Keratinocyte (primary cell): ENCODE results near the gene SPTBN1. TPM values are rescaled to one million over a fixed set of nuclear protein-coding genes. Genes with fewer than 3 reads are reported as not detected.

ENCODE experiments used
- DNase-seq: peaks from one replicate; pipeline ENCODE4 v3.0.0-alpha.2; 2011; ENCODE audit warnings: low read depth, missing footprints, low spot score
- FAIRE-seq: peaks from 2 replicates; lab custom pipeline; 2011; peaks lifted over from hg19 to GRCh38; lab: Jason Lieb, UNC
- H2AFZ ChIP-seq: 2 replicates; pipeline ENCODE4 v1.6.0; 2012; ENCODE audit warnings: low read length, control low read depth, inconsistent platforms; ENCODE audit not compliant: control insufficient read depth
- H3K27ac ChIP-seq: 2 replicates; pipeline ENCODE4 v1.5.1; 2011; ENCODE audit warnings: low read length; ENCODE audit not compliant: control insufficient read depth, insufficient read depth
- H3K27me3 ChIP-seq: 3 replicates; pipeline ENCODE4 v1.6.0; 2011; ENCODE audit warnings: low read length; ENCODE audit not compliant: control insufficient read depth, insufficient read depth; ENCODE audit errors: extremely low read depth
- H3K36me3 ChIP-seq, 2 experiments: 2 replicates in 1 of 2; 3 replicates in 1 of 2; pipeline ENCODE4 v1.5.1; 2011; ENCODE audit warnings: low read length in 2 of 2, mild to moderate bottlenecking in 1 of 2; ENCODE audit not compliant: control insufficient read depth in 2 of 2, insufficient read depth in 2 of 2; ENCODE audit errors: extremely low read depth in 1 of 2
- H3K4me1 ChIP-seq: 3 replicates; pipeline ENCODE4 v1.5.1; 2011; ENCODE audit warnings: low read length; ENCODE audit not compliant: control insufficient read depth, insufficient read depth; ENCODE audit errors: extremely low read depth
- H3K4me2 ChIP-seq: 3 replicates; pipeline ENCODE4 v1.6.0; 2011; ENCODE audit warnings: low read depth, low read length; ENCODE audit not compliant: control insufficient read depth, insufficient read depth; ENCODE audit errors: extremely low read depth
- H3K4me3 ChIP-seq, 3 experiments: fragments of 200-600 bp in 1 of 3; sonication (generic) in 1 of 3; 2 replicates in 2 of 3; 3 replicates in 1 of 3; pipeline ENCODE4 v1.5.1; 2011 to 2016; ENCODE audit warnings: low read length in 3 of 3, mild to moderate bottlenecking in 3 of 3, control low read depth in 2 of 3, inconsistent platforms in 1 of 3, low read depth in 1 of 3, mixed read lengths in 1 of 3, mixed run types in 1 of 3, moderate library complexity in 1 of 3; ENCODE audit not compliant: control insufficient read depth in 2 of 3, insufficient read depth in 2 of 3; ENCODE audit errors: extremely low read depth in 1 of 3
- H3K79me2 ChIP-seq: 2 replicates; pipeline ENCODE4 v1.6.0; 2012; ENCODE audit warnings: low read length; ENCODE audit not compliant: control insufficient read depth, insufficient read depth
- H3K9ac ChIP-seq: 3 replicates; pipeline ENCODE4 v1.6.0; 2011; ENCODE audit warnings: low read length; ENCODE audit not compliant: control insufficient read depth, insufficient read depth; ENCODE audit errors: extremely low read depth
- H3K9me1 ChIP-seq: 3 replicates; pipeline ENCODE4 v1.6.0; 2011; ENCODE audit warnings: low read length; ENCODE audit not compliant: control insufficient read depth, insufficient read depth; ENCODE audit errors: extremely low read depth
- H3K9me3 ChIP-seq: 2 replicates; pipeline ENCODE4 v1.5.1; 2012; ENCODE audit warnings: low read depth, low read length; ENCODE audit not compliant: control insufficient read depth
- H4K20me1 ChIP-seq: 3 replicates; pipeline ENCODE4 v1.6.0; 2011; ENCODE audit warnings: low read length; ENCODE audit not compliant: control insufficient read depth, insufficient read depth; ENCODE audit errors: extremely low read depth
- CTCF ChIP-seq, 3 experiments: IDR thresholded peaks in 1 of 3; conservative IDR thresholded peaks in 1 of 3; optimal IDR thresholded peaks in 1 of 3; 2 replicates in 2 of 3; 3 replicates in 1 of 3; pipeline versions ENCODE3 to v1.5.1; 2011; ENCODE audit warnings: low read length in 3 of 3, mild to moderate bottlenecking in 3 of 3, moderate library complexity in 2 of 3, control low read depth in 1 of 3, inconsistent platforms in 1 of 3; ENCODE audit not compliant: insufficient read depth in 2 of 3; ENCODE audit errors: extremely low read depth in 1 of 3
- EZH2 ChIP-seq: IDR thresholded peaks from one replicate; pipeline ENCODE4 v1.6.1; 2012; ENCODE audit warnings: inconsistent platforms, mild to moderate bottlenecking, low read length, moderate library complexity
- dilution Hi-C: fragments of 300-500 bp; cut with MboI; formaldehyde crosslinking; loops from one replicate; pipeline ENCODE4 v1.7.0; 2020; ENCODE audit warnings: low sequenced_read_pairs; ENCODE audit not compliant: extremely low pct_ligation_motif_present
- polyA plus RNA-seq, 5 experiments: library from polyadenylated mRNA; depleted of rRNA in 3 of 5; stranded (reverse) in 3 of 5; stranded (forward) in 1 of 5; unstranded in 1 of 5; fragments of >200 nt; gene quantifications; 1 replicate in 1 of 5; 2 replicates in 3 of 5; 3 replicates in 1 of 5; pipeline versions ENCODE4 v1.2.1 to v1.2.3, GENCODE V29; 2011 to 2012; ENCODE audit warnings: missing spikeins in 2 of 5, low read depth in 1 of 5, low replicate concordance in 1 of 5

The SPTBN1 gene
- polyA plus RNA-seq, 1 donor (not counting 4 experiments of a cell fraction or from before 2014, with no cell fraction given): 40.0 TPM

- Histone ChIP-seq H3K9me3 (no peaks in the 10 kb centered on the region), H3K27ac (no peak overlapping the region), H3K79me2 (no peaks in the 10 kb centered on the region), H4K20me1 (no peaks in the 10 kb centered on the region), H3K36me3 (peaks cover 45 to 65% of the 10 kb centered on the region in 2 experiments), H3K9me1 (no peaks in the 10 kb centered on the region), H3K4me2 (no peak overlapping the region), H3K27me3 (no peaks in the 10 kb centered on the region), H3K9ac (no peak overlapping the region), H2AFZ (no peak overlapping the region), H3K4me3 (no peak overlapping the region), H3K4me1 (no peaks in the 10 kb centered on the region)
- DNase-seq (no peak), FAIRE-seq (no peak)
- TF ChIP-seq CTCF (optimal IDR thresholded peaks at IDR 0.05 in 1 of 3, IDR thresholded peaks at IDR 0.05 in 1 of 3, conservative IDR thresholded peaks at IDR 0.05 in 1 of 3; ENCODE audit: extremely low read depth in 1 of 3, insufficient read depth in 2 of 3, low read length in 3 of 3) (no peak), EZH2 (no peak)
- dilution Hi-C loops: no loop called here
These were observed 199.1 kb downstream of the SPTBN1 start for GRCh38 chr2:54655046-54655809.

GRCh38 chr2:54656863-54657262, 200.7 kb downstream of the SPTBN1 start:
- DNase-seq: no peak
- Histone ChIP-seq H3K9ac (no peak overlapping the region), H3K9me3 (no peaks in the 10 kb centered on the region), H3K36me3 (peaks cover 46 to 60% of the 10 kb centered on the region in 2 experiments), H3K27me3 (no peaks in the 10 kb centered on the region), H3K4me1 (no peaks in the 10 kb centered on the region), H3K9me1 (no peaks in the 10 kb centered on the region), H2AFZ (no peak overlapping the region), H3K4me2 (no peak overlapping the region), H3K27ac (no peak overlapping the region), H3K79me2 (no peaks in the 10 kb centered on the region), H3K4me3 (no peak overlapping the region), H4K20me1 (no peaks in the 10 kb centered on the region)
- dilution Hi-C loops: no loop called here
- no peak for FAIRE-seq
- TF ChIP-seq CTCF (optimal IDR thresholded peaks at IDR 0.05 in 1 of 3, IDR thresholded peaks at IDR 0.05 in 1 of 3, conservative IDR thresholded peaks at IDR 0.05 in 1 of 3; ENCODE audit: extremely low read depth in 1 of 3, insufficient read depth in 2 of 3, low read length in 3 of 3): no peak
